DND-41 (cell line): ENCODE results near the gene MTERF2.

Experiments
- ATAC-seq: fragments of 200-7000 bp; cut with Tn5 transposase; 3 replicates; pipeline ENCODE4 v1.9.1; 2021; ENCODE audit warnings: low read depth; ENCODE audit not compliant: insufficient read depth
- DNase-seq: peaks from one replicate; pipeline ENCODE4 v3.0.0-alpha.2; 2020
- H2AFZ ChIP-seq: 2 replicates; pipeline ENCODE4 v1.6.0; 2012; ENCODE audit warnings: low read depth, low read length
- H3K27ac ChIP-seq: 2 replicates; pipeline ENCODE4 v1.5.1; 2012; ENCODE audit warnings: low read length, inconsistent platforms
- H3K27me3 ChIP-seq: fragments of 200-600 bp; sonication (generic); 2 replicates; pipeline ENCODE4 v1.6.0; 2012; ENCODE audit warnings: low read length, mild to moderate bottlenecking, inconsistent platforms; ENCODE audit not compliant: insufficient read depth, poor library complexity
- H3K36me3 ChIP-seq: 2 replicates; pipeline ENCODE4 v1.5.1; 2012; ENCODE audit warnings: low read length, inconsistent platforms; ENCODE audit not compliant: insufficient read depth
- H3K4me1 ChIP-seq: 2 replicates; pipeline ENCODE4 v1.5.1; 2012; ENCODE audit warnings: mild to moderate bottlenecking, low read length; ENCODE audit not compliant: insufficient read depth
- H3K4me2 ChIP-seq: 2 replicates; pipeline ENCODE4 v1.6.0; 2012; ENCODE audit warnings: mild to moderate bottlenecking, moderate library complexity, low read length, inconsistent platforms; ENCODE audit not compliant: insufficient read depth
- H3K4me3 ChIP-seq, 2 experiments: fragments of 200-600 bp in 1 of 2; shearing (Covaris generic) in 1 of 2; 2 replicates each; pipeline ENCODE4 v1.5.1; 2012 to 2016; ENCODE audit warnings: inconsistent platforms in 2 of 2, low read length in 2 of 2, mild to moderate bottlenecking in 2 of 2, low read depth in 1 of 2, moderate library complexity in 1 of 2
- H3K79me2 ChIP-seq: 2 replicates; pipeline ENCODE4 v1.6.0; 2012; ENCODE audit warnings: low read length, inconsistent platforms; ENCODE audit not compliant: insufficient read depth
- H3K9ac ChIP-seq: 2 replicates; pipeline ENCODE4 v1.6.0; 2012; ENCODE audit warnings: low read depth, mild to moderate bottlenecking, inconsistent platforms, low read length, moderate library complexity
- H3K9me3 ChIP-seq: 2 replicates; pipeline ENCODE4 v1.5.1; 2012; ENCODE audit warnings: low read length, moderate library complexity, mild to moderate bottlenecking, inconsistent platforms; ENCODE audit not compliant: insufficient read depth, severe bottlenecking
- H4K20me1 ChIP-seq: 2 replicates; pipeline ENCODE4 v1.6.0; 2012; ENCODE audit warnings: low read length; ENCODE audit not compliant: insufficient read depth
- EZH2 ChIP-seq: IDR thresholded peaks from 3 replicates; pipeline ENCODE4 v1.6.1; 2012; ENCODE audit warnings: borderline replicate concordance, low read depth, mild to moderate bottlenecking, moderate library complexity, low read length, inconsistent platforms; ENCODE audit not compliant: severe bottlenecking
- TF ChIP-seq, protein P1 (sequence below): IDR thresholded peaks from 2 replicates; pipeline ENCODE4 v1.5.1; 2012; ENCODE audit warnings: borderline replicate concordance, low read length, moderate library complexity, mild to moderate bottlenecking; ENCODE audit not compliant: poor library complexity, severe bottlenecking; ENCODE audit errors: extremely low read depth

The MTERF2 gene

DNA sequence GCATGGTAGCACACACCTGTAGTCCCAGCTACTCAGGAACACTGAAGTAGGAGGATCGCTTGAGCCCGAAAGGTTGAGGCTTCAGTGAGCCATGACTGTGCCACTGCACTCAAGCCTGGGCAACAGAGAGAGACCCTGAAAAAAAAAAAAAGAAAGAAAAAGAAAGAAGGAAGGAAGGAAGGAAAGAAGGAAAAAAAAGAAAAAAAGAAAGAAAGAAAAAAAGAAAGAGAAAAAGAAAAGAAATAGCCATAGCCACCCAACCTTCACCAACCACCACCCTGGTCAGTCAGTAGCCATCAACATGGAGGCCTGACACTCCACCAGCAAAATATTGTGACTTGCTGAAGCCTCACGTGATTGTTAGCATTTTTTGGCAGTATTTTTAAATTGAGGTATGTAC, 52.7 kb downstream of the MTERF2 start:
- DNase-seq = no peak
- Histone ChIP-seq H3K9me3 (no peaks in the 10 kb centered on the region), H3K79me2 (no peaks in the 10 kb centered on the region), H3K9ac (no peak overlapping the region), H3K4me1 (no peaks in the 10 kb centered on the region), H3K4me2 (no peak overlapping the region), H2AFZ (no peak overlapping the region), H3K4me3 (no peak overlapping the region), H4K20me1 (no peaks in the 10 kb centered on the region), H3K27ac (no peak overlapping the region), H3K27me3 (no peaks in the 10 kb centered on the region), H3K36me3 (no peaks in the 10 kb centered on the region)
- ATAC-seq = no peak
- no peak for TF ChIP-seq EZH2
- TF ChIP-seq, protein P1, sequence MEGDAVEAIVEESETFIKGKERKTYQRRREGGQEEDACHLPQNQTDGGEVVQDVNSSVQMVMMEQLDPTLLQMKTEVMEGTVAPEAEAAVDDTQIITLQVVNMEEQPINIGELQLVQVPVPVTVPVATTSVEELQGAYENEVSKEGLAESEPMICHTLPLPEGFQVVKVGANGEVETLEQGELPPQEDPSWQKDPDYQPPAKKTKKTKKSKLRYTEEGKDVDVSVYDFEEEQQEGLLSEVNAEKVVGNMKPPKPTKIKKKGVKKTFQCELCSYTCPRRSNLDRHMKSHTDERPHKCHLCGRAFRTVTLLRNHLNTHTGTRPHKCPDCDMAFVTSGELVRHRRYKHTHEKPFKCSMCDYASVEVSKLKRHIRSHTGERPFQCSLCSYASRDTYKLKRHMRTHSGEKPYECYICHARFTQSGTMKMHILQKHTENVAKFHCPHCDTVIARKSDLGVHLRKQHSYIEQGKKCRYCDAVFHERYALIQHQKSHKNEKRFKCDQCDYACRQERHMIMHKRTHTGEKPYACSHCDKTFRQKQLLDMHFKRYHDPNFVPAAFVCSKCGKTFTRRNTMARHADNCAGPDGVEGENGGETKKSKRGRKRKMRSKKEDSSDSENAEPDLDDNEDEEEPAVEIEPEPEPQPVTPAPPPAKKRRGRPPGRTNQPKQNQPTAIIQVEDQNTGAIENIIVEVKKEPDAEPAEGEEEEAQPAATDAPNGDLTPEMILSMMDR = no peak
